Chondrocyte (in vitro differentiated cells): ENCODE data around the gene YTHDF2. TPM values are rescaled to one million over a fixed set of nuclear protein-coding genes. Genes with fewer than 3 reads are reported as not detected.
"Not testable (repeated sequence)": the region's sequence is repeated elsewhere in the genome, so short reads cannot be mapped to it uniquely, and the experiment has no call there.

Source experiments
- DNase-seq: peaks from one replicate; pipeline ENCODE4 v3.0.0; 2021; ENCODE audit warnings: mixed read lengths, low spot score
- H3K27ac Mint-ChIP-seq: one replicate; pipeline ENCODE4 v1.8.0; 2021; ENCODE audit warnings: mild to moderate bottlenecking, moderate library complexity, mixed read lengths; ENCODE audit not compliant: unreplicated experiment
- H3K27me3 Mint-ChIP-seq: 2 replicates; pipeline ENCODE4 v1.8.0; 2021; ENCODE audit warnings: low read depth, mixed read lengths
- H3K36me3 Mint-ChIP-seq: 2 replicates; pipeline ENCODE4 v1.8.0; 2021; ENCODE audit warnings: low read depth, mixed read lengths
- H3K4me1 Mint-ChIP-seq: 2 replicates; pipeline ENCODE4 v1.8.0; 2021; ENCODE audit warnings: low read depth, mild to moderate bottlenecking, mixed read lengths
- H3K4me3 Mint-ChIP-seq: one replicate; pipeline ENCODE4 v1.8.0; 2021; ENCODE audit warnings: mild to moderate bottlenecking, moderate library complexity, mixed read lengths; ENCODE audit not compliant: unreplicated experiment
- H3K9me3 Mint-ChIP-seq: 2 replicates; pipeline ENCODE4 v1.8.0; 2021; ENCODE audit warnings: low read depth, mixed read lengths
- CTCF ChIP-seq: fragments of 200-600 bp; sonication (generic); IDR thresholded peaks from 2 replicates; pipeline ENCODE4 v1.5.0; 2021; ENCODE audit warnings: antibody characterized with exemption, mild to moderate bottlenecking, moderate library complexity
- total RNA-seq: library from RNA; stranded (reverse); gene quantifications from 3 replicates; pipeline ENCODE4 v1.2.1, GENCODE V29; 2021

The YTHDF2 gene
- total RNA-seq, 1 donor from 2014 or later, result 68.8 TPM

GRCh38 chr1:28737307-28738132, 780 bp downstream of the YTHDF2 start:
- DNase-seq, result no peak
- TF ChIP-seq CTCF, result no peak
- peak overlapping the region; percentile 93 for H3K4me3 Mint-ChIP-seq
- H3K27me3 Mint-ChIP-seq, result no peaks in the 10 kb centered on the region
- peaks cover 40% of the 10 kb centered on the region for H3K4me1 Mint-ChIP-seq
- H3K9me3 Mint-ChIP-seq, result no peaks in the 10 kb centered on the region
- H3K27ac Mint-ChIP-seq, result peak overlapping the region; percentile 99
- H3K36me3 Mint-ChIP-seq, result peaks cover 12% of the 10 kb centered on the region

GRCh38 chr1:28740118-28740517, 3.4 kb downstream of the YTHDF2 start:
- no peak overlapping the region for H3K4me3 Mint-ChIP-seq
- H3K4me1 Mint-ChIP-seq, result peaks cover 55% of the 10 kb centered on the region

GRCh38 chr1:28744184-28744583, 7.4 kb downstream of the YTHDF2 start:
- Mint-ChIP-seq H3K36me3 (peaks cover 27% of the 10 kb centered on the region), H3K27ac (no peak overlapping the region), H3K27me3 (no peaks in the 10 kb centered on the region), H3K9me3 (no peaks in the 10 kb centered on the region), H3K4me3 (no peak overlapping the region), H3K4me1 (peaks cover 54% of the 10 kb centered on the region)
- TF ChIP-seq CTCF, result no peak
- no peak for DNase-seq

More at GRCh38 chr1:28740118-28740517, 3.4 kb downstream of the YTHDF2 start:
- TF ChIP-seq CTCF, result no peak
- peaks cover 30% of the 10 kb centered on the region for H3K36me3 Mint-ChIP-seq
- H3K27me3 Mint-ChIP-seq, result no peaks in the 10 kb centered on the region
- no peak overlapping the region for H3K27ac Mint-ChIP-seq
- DNase-seq, result no peak
- no peaks in the 10 kb centered on the region for H3K9me3 Mint-ChIP-seq

- no peaks in the 10 kb centered on the region for H3K9me3 Mint-ChIP-seq
- H3K36me3 Mint-ChIP-seq, result peaks cover 23% of the 10 kb centered on the region
- no peak for DNase-seq
- H3K4me3 Mint-ChIP-seq, result no peak overlapping the region
- H3K4me1 Mint-ChIP-seq, result peaks cover 55% of the 10 kb centered on the region
- H3K27ac Mint-ChIP-seq, result no peak overlapping the region
- TF ChIP-seq CTCF, result no peak
- no peaks in the 10 kb centered on the region for H3K27me3 Mint-ChIP-seq
Measured at GRCh38 chr1:28745653-28746173, 9.0 kb downstream of the YTHDF2 start.

GRCh38 chr1:28750330-28750729, 13.6 kb downstream of the YTHDF2 start:
- TF ChIP-seq CTCF, result no peak
- Mint-ChIP-seq H3K27ac (peak overlapping the region; percentile 4), H3K36me3 (peaks cover 7% of the 10 kb centered on the region), H3K4me3 (no peak overlapping the region), H3K9me3 (no peaks in the 10 kb centered on the region), H3K27me3 (no peaks in the 10 kb centered on the region), H3K4me1 (peaks cover 47% of the 10 kb centered on the region)
- no peak for DNase-seq

GRCh38 chr1:28750771-28751294, 14.1 kb downstream of the YTHDF2 start:
- Mint-ChIP-seq H3K27ac (peak overlapping the region; percentile 71), H3K4me1 (peaks cover 47% of the 10 kb centered on the region)
- H3K27me3 Mint-ChIP-seq, H3K9me3 Mint-ChIP-seq, H3K4me3 Mint-ChIP-seq, H3K36me3 Mint-ChIP-seq, DNase-seq: not testable (repeated sequence)
